Fibroblast of skin of left biceps (primary cell): ENCODE measurements around the gene DSG2.

Experiments
- DNase-seq, 2 experiments: peaks; one replicate each; pipeline ENCODE4 v3.0.0-alpha.2; 2013; ENCODE audit warnings: low read depth in 2 of 2

Gene DSG2

GRCh38 chr18:31555971-31556747 is 58.2 kb downstream of the DSG2 start:
- peak; percentile 22 to 23 for DNase-seq

GRCh38 chr18:31557446-31557845 is 59.5 kb downstream of the DSG2 start:
- DNase-seq: no peak

GRCh38 chr18:31558567-31558966 is 60.6 kb downstream of the DSG2 start:
- no peak for DNase-seq

- DNase-seq: no peak
These were observed 64.7 kb downstream of the DSG2 start for GRCh38 chr18:31562726-31563125.

- no peak for DNase-seq
These were observed 65.8 kb downstream of the DSG2 start for GRCh38 chr18:31563778-31564177.

- DNase-seq: no peak
These were observed 67.4 kb downstream of the DSG2 start for GRCh38 chr18:31565345-31565744.

GRCh38 chr18:31565782-31566512 is 68.0 kb downstream of the DSG2 start:
- no peak for DNase-seq

GRCh38 chr18:31566576-31567306 is 68.8 kb downstream of the DSG2 start:
- no peak for DNase-seq

GRCh38 chr18:31572368-31572767 is 74.4 kb downstream of the DSG2 start:
- DNase-seq: no peak

- DNase-seq: no peak
These were observed 75.1 kb downstream of the DSG2 start for GRCh38 chr18:31573051-31573450.

- no peak for DNase-seq
These were observed 76.4 kb downstream of the DSG2 start for GRCh38 chr18:31574359-31574758.

- no peak for DNase-seq
These were observed 77.7 kb downstream of the DSG2 start for GRCh38 chr18:31575515-31576257.

GRCh38 chr18:31576670-31577069 is 78.7 kb downstream of the DSG2 start:
- DNase-seq: no peak

- no peak for DNase-seq
These were observed 79.2 kb downstream of the DSG2 start for GRCh38 chr18:31577195-31577594.

GRCh38 chr18:31578126-31578525 is 80.1 kb downstream of the DSG2 start:
- DNase-seq: no peak

GRCh38 chr18:31579375-31579774 is 81.4 kb downstream of the DSG2 start:
- no peak for DNase-seq

GRCh38 chr18:31581498-31582197 is 83.7 kb downstream of the DSG2 start:
- peak; percentile 53 to 58 for DNase-seq

- DNase-seq: no peak
These were observed 85.3 kb downstream of the DSG2 start for GRCh38 chr18:31583185-31583854.

- DNase-seq: no peak
These were observed 88.0 kb downstream of the DSG2 start for GRCh38 chr18:31585991-31586390.

- no peak for DNase-seq
These were observed 88.6 kb downstream of the DSG2 start for GRCh38 chr18:31586616-31587015.

GRCh38 chr18:31587529-31587928 is 89.6 kb downstream of the DSG2 start:
- DNase-seq: no peak
